GM18858 (cell line): ENCODE measurements around the gene KRTAP10-7.
"Not testable (repeated sequence)": the region's sequence is repeated elsewhere in the genome, so short reads cannot be mapped to it uniquely, and the experiment has no call there.

Experiments
- ATAC-seq: cut with Tn5 transposase; IDR thresholded peaks from one replicate; pipeline ENCODE4 v1.9.1; 2021; ENCODE audit not compliant: unreplicated experiment

KRTAP10-7 gene

GRCh38 chr21:44571844-44572782, 28.3 kb upstream of the KRTAP10-7 start:
- ATAC-seq, result no peak

GRCh38 chr21:44572959-44573583, 27.3 kb upstream of the KRTAP10-7 start:
- ATAC-seq, result no peak

GRCh38 chr21:44573630-44574456, 26.6 kb upstream of the KRTAP10-7 start, which contains the start of gene KRTAP10-4:
Gene KRTAP10-4 (plus strand): TSS chr21:44573729. CDS start chr21:44573759, 30 bp downstream.
- not testable (repeated sequence) for ATAC-seq

- ATAC-seq, result no peak
Measured at GRCh38 chr21:44574457-44575306, 25.7 kb upstream of the KRTAP10-7 start.

GRCh38 chr21:44575307-44576024, 24.9 kb upstream of the KRTAP10-7 start:
- no peak for ATAC-seq

- no peak for ATAC-seq
Measured at GRCh38 chr21:44576025-44576420, 24.4 kb upstream of the KRTAP10-7 start.

- ATAC-seq, result no peak
Measured at GRCh38 chr21:44578371-44579055, 21.9 kb upstream of the KRTAP10-7 start.

DNA sequence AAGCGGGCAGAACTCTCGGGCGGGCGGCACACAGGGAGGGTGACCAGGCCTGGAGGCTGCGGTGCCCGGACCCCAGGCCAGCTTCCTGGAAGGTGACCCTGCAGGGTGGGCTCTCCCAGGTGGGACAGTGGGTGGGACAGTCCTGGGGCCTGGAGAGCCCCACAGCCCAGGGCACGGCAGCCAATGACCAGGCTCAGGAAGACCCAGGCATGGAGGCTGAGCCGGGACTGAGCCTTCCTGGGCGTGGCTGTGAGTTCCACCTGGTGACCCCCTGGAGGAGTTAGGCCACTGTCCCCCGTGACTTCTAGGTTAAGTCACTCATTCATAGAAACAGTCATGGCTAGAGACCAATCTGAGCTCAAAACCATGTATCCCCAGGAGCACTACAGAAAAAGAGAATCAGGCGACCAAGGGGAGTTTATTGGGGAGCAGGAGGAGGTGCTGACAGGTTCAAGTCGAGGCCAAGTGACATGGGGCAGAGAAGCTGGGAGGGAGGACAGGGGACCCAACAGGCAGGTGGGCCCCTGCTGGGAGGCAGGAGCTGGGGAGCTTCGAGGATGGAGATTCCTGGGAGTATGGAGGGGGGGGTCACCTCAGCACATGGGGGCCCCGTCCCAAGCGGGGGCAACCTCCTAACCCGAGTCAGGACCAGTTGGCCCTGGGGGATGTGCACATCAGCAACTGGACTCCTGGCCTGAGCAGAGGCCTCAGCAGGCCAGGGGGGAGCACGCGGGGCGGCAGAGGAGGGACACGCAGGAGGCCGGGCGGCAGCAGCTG, 21.2 kb upstream of the KRTAP10-7 start:
- no peak for ATAC-seq

DNA sequence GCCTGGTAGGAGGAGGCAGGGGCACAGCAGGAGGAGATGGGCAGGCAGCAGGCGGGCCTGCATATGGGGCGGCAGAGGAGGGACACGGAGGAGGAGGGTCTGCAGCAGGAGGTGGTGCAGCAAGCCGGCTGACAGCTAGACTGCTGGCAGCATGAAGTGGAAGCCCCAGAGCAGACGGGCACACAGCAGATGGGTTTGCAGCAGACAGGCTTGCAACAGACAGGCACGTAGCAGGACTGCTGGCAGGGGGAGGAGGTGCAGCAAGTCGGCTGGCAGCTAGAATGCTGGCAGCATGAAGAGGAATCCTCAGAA, 20.6 kb upstream of the KRTAP10-7 start:
- ATAC-seq, result no peak

DNA sequence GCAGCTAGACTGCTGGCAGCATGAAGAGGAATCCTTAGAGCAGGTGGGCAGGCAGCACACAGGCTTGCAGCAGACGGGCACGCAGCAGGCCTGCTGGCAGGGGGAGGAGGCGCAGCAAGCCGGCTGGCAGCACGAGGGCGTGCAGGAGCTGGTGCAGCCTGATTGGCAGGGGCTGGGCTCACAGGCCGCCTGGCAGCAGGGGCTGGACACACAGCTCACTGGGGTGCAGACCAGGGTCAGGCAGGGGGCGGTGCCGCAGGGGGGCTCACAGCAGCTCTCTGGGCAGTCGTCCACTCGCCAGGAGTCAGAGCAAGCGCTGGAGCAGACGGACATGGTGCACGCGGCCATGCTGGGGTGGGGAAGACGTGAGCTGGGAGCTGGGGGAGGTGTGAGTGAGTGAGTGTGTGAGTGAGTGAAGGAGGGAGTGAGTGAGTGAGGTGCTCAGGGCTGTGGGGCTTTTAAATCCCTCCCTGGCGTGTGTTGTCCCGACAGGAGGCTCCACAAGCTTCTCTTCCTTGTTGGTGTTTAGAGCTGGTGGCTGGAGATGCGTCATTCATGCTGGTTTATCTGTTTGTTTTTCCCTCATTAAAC, 20.1 kb upstream of the KRTAP10-7 start, which contains the start of gene KRTAP10-5:
TSS of gene KRTAP10-5 (minus strand) at position 374 of the 591 bp plus-strand sequence. CDS start at position 348, 26 bp downstream.
- not testable (repeated sequence) for ATAC-seq

DNA sequence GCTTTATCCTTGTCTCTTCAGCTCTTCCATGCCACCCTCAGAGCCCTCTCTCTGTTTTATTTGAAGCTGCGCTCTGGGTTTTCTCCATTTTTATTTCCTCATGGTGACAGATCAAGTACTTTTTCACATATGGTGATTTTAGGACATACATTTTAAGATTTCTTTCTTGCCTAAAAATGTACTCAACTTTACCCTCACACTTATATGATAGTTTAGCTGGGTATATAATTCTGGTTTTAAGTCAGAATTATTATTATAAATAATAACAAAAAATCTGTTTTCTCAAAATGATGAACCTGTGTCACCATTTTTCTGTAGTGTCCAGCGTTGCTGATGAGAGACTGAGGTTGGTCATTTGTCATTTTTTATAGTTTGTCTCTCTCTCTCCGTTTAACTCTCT, 19.2 kb upstream of the KRTAP10-7 start:
- ATAC-seq, result no peak

GRCh38 chr21:44582055-44582454, 18.3 kb upstream of the KRTAP10-7 start:
- ATAC-seq, result no peak

DNA sequence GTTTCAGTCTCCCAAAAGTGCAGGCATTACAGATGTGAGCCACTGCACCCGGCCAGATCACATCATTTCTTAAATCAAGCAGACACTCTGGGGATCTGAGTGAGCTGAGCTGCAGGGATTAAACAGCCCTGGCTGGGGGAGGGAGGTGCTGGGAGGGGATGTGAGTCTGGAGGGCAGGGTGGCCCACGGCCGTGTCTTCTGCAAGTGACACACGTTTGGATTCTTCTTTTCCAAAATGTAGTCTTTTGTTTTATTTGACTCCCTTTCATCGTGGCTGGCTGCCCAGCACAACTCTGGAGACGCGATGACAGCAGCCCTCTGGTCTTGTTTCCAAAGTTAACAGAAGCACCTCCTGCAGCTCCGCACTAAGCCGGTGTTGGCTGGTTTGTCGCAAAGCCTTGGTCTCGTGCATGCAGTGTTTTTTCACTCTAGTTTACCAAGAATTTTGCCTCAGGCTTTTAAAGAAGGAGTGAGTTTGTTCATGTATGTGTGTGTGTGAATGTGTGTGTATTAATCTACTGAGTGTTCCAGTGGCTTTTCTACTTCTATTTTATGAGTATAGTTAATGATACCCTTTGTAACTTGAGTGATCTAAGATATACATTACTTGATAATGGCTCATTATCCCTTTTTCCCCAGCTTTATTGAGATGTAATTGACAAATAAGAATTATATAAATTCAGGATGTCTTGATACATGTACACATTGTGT, 17.2 kb upstream of the KRTAP10-7 start:
- no peak for ATAC-seq

DNA sequence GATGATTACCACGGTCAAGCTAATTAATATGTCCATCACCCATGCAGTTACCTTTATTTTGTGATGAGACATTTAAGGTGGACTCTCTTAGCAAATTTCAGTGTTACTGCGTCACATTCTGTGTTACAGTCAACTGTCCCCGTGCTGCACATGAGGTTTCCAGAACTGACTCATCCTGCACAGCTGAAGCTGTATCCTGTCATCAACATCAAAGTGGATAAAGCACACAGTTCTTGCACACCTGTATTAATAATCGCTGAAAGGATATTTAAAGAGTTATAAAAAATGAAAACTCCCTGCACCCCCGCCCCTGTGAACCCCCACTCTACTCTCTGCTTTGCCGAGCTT, 16.6 kb upstream of the KRTAP10-7 start:
- no peak for ATAC-seq

DNA sequence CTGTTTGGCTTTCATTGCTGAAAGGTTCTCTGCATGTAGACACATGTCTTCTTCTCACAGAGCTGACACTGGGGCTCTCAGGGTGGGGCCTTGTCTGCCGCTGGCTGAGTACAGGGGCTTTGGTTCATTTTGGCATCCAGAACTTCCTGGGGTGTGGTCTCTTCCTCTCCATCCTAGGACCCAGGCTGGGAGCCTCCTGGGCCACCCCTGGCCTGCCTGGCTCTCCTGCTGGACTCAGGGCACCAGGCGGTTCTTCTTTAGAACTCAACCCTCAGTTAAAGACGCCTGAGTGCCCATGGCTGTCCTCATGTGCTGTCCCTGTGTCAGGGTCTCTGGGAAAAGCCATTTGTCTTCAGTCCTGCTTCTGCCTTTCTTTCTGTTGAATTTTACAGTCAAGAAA, 14.5 kb upstream of the KRTAP10-7 start:
- ATAC-seq, result no peak

DNA sequence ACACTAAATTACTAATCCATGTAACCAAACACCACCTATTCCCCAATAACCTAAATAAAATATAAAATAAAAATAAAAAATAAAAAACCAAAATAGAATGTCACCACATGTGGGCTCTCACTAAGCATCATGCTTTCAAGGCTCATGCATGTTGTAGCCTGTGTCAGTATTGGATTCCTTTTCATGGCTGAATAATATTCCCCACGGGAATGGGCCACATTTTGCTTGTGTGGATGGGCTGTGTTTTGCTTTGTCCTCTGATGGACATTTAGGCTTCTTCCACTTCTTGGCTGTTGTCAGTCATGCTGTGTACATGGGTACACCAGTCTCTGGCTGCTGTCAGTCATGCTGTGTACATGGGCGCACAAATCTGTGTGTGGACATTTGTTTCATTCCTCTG, 11.3 kb upstream of the KRTAP10-7 start:
- ATAC-seq, result no peak

DNA sequence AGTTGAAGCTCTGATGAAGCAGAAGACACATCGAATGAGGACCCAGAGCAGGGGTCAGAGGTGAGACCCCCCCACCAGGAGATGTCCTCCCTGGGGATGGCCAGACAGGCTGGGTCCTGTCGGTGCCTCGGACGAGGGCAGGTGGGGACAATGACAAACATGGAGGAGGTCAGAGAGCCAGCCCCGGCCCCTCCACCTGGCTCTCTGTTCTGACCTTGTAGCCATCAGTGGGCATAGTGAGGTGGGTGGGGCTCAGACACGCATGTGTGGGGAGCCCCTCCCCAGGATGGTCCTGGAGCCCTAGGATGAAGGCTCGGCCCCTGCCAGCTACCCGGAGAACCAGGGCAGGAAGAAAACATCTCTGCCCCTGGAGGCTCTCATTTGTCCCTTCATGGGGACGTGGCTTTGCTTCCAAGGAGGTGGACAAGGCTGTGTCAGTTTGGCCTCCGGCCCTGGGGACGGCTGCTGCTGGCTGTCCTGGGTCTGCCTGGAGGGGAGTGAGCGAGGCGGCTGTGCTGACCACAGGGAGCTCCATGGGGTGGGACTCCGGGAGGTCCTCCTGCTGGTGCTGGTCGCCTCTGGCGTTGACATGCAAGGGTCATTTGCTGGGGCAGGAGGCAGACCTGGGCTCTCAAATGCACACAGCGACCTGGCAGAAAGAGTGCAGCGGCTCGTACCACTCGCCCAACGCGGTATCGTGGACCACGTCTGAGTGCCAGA, 10.7 kb upstream of the KRTAP10-7 start:
- no peak for ATAC-seq
